Activated B cell treated with CpG ODN at 0.5 μM for 24 hours (primary cell): ENCODE data around the gene SCYGR1. TPM values are rescaled to one million over a fixed set of nuclear protein-coding genes. Genes with fewer than 3 reads are reported as not detected.

Experiments
- ATAC-seq: fragments of 200-7000 bp; cut with Tn5 transposase; one replicate; pipeline ENCODE4 v1.10.0; 2021; ENCODE audit warnings: low read depth, mild to moderate bottlenecking, moderate library complexity
- CTCF ChIA-PET: fragments of 350-600 bp; sonication (Branson Sonifier 250); formaldehyde crosslinking; loops from one replicate; lab custom pipeline; 2021; ENCODE audit warnings: antibody characterized with exemption; lab: Charles Lee
- POLR2A ChIA-PET: fragments of 350-600 bp; sonication (Branson Sonifier 250); formaldehyde crosslinking; loops from one replicate; lab custom pipeline; 2021; ENCODE audit warnings: antibody characterized with exemption; lab: Charles Lee
- DNase-seq: peaks from one replicate; pipeline ENCODE4 v3.0.0; 2022
- H3K27ac Mint-ChIP-seq: one replicate; pipeline ENCODE4 v1.8.0; 2020; ENCODE audit warnings: mixed read lengths
- H3K27me3 Mint-ChIP-seq: one replicate; pipeline ENCODE4 v1.8.0; 2021; ENCODE audit warnings: mixed read lengths
- H3K36me3 Mint-ChIP-seq: one replicate; pipeline ENCODE4 v1.8.0; 2021; ENCODE audit warnings: low read depth, mixed read lengths
- H3K4me1 Mint-ChIP-seq: one replicate; pipeline ENCODE4 v1.8.0; 2021; ENCODE audit warnings: mixed read lengths
- H3K4me3 Mint-ChIP-seq: one replicate; pipeline ENCODE4 v1.8.0; 2020; ENCODE audit warnings: mild to moderate bottlenecking, mixed read lengths
- H3K9me3 Mint-ChIP-seq: one replicate; pipeline ENCODE4 v1.8.0; 2020; ENCODE audit warnings: mixed read lengths
- intact Hi-C: fragments of 100-400 bp; cut with micrococcal nuclease; formaldehyde crosslinking; loops from one replicate; pipeline ENCODE4 v1.15.1; 2024
- total RNA-seq: library from RNA; stranded (reverse); gene quantifications from 2 replicates; pipeline ENCODE4 v1.2.3, GENCODE V29; 2022
- TF ChIP-seq, protein P1 (sequence below): fragments of 200-600 bp; IDR thresholded peaks from one replicate; pipeline ENCODE4 v1.8.0; 2022; ENCODE audit warnings: antibody characterized with exemption, mild to moderate bottlenecking

SCYGR1 gene
- total RNA-seq, 1 donor from 2014 or later, result not detected

DNA sequence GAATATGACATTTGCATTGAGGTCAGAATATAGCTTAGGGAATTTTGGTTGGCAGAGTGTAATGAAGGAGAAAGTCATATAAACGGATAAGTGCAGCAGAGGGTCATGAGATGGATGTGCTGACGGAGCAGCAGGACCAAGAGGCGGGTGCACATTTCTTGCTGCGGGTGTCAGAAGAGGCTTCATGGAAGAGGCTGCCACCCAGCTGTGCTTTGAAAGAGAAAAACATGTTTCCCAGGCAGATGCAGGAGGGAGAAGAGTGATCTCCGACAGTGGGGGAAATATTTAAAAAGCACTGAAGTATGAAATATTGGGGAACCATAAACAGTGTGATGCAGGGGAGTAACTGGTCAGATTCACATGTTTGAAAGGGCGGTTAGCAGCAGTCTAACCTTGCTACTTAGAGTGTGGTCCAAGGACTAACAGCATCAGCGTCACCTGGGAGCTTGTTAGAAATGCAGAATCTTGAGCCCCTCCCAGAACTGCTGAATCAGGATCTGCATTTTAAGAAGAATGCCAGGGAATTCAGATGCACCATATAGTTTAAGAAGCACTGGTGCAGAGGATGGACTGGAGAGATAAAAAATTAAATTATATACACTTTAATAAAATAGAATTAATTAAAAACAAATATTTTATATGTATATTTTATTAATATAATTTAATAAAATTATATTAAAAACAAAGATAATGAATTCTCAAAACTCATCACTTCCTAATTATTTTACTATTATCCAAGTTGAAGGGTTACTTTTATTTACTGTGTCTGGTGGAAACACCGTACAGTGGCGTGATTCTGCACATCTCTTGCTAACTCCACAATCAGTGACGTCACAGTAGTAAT, 36.1 kb upstream of the SCYGR1 start:
- POLR2A ChIA-PET, result interaction anchor here (0.5 kb wide), 1 partner anchor 16 kb away, joined by 3 read pairs; no protein-coding TSS in a partner anchor
- DNase-seq (no peak), ATAC-seq (no peak)
- TF ChIP-seq, protein P1, sequence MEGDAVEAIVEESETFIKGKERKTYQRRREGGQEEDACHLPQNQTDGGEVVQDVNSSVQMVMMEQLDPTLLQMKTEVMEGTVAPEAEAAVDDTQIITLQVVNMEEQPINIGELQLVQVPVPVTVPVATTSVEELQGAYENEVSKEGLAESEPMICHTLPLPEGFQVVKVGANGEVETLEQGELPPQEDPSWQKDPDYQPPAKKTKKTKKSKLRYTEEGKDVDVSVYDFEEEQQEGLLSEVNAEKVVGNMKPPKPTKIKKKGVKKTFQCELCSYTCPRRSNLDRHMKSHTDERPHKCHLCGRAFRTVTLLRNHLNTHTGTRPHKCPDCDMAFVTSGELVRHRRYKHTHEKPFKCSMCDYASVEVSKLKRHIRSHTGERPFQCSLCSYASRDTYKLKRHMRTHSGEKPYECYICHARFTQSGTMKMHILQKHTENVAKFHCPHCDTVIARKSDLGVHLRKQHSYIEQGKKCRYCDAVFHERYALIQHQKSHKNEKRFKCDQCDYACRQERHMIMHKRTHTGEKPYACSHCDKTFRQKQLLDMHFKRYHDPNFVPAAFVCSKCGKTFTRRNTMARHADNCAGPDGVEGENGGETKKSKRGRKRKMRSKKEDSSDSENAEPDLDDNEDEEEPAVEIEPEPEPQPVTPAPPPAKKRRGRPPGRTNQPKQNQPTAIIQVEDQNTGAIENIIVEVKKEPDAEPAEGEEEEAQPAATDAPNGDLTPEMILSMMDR, result no peak
- Mint-ChIP-seq H3K9me3 (no peaks in the 10 kb centered on the region), H3K4me1 (no peaks in the 10 kb centered on the region), H3K36me3 (no peaks in the 10 kb centered on the region), H3K27ac (no peak overlapping the region), H3K27me3 (no peaks in the 10 kb centered on the region), H3K4me3 (no peak overlapping the region)
- CTCF ChIA-PET, result no interaction called here
- intact Hi-C loops, result no loop called here

- Mint-ChIP-seq H3K27ac (no peak overlapping the region), H3K36me3 (no peaks in the 10 kb centered on the region), H3K4me3 (no peak overlapping the region), H3K9me3 (no peaks in the 10 kb centered on the region), H3K27me3 (no peaks in the 10 kb centered on the region), H3K4me1 (peaks cover 16% of the 10 kb centered on the region)
- intact Hi-C loops, result no loop called here
- ATAC-seq, result no peak
- no peak for DNase-seq
- ChIA-PET CTCF (interaction anchor here (1.1 kb wide), 1 partner anchor 9 kb away, joined by 3 read pairs; no protein-coding TSS in a partner anchor), POLR2A (interaction anchor here (0.7 kb wide), 1 partner anchor 9 kb away, joined by 4 read pairs; no protein-coding TSS in a partner anchor)
- TF ChIP-seq, protein P1, result no peak
Observed at GRCh38 chr2:227420087-227421052, 32.6 kb upstream of the SCYGR1 start.

DNA sequence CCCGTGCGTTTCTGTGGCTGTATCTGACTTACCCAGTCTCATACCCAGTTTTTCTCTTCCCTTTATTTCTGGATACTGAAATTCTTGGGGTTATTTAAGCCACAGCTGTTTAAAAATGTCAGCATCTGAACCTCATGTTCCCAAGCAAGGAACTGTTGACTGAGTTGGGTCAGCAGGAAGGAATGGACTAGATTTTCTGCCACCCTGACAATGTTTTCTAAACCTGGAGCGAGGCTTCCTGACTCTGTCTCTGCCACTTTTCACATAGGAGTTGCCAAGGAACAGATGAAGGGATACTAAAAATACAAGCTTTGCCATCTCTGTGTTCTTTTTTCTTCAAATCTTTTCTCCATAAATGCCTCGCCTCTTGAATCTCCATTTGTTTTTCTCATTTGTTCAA, 29.0 kb upstream of the SCYGR1 start:
- H3K4me3 Mint-ChIP-seq, result no peak overlapping the region
- DNase-seq (no peak), ATAC-seq (no peak)
- no peaks in the 10 kb centered on the region for H3K9me3 Mint-ChIP-seq
- ChIA-PET CTCF (interaction anchor here (1.6 kb wide), 1 partner anchor 54 kb away, joined by 5 read pairs; no protein-coding TSS in a partner anchor), POLR2A (interaction anchor here (1.2 kb wide), 1 partner anchor 63 kb away, joined by 3 read pairs; no protein-coding TSS in a partner anchor)
- intact Hi-C loops, result no loop called here
- H3K27ac Mint-ChIP-seq, result no peak overlapping the region
- no peaks in the 10 kb centered on the region for H3K36me3 Mint-ChIP-seq
- TF ChIP-seq, protein P1, result no peak
- peaks cover 37% of the 10 kb centered on the region for H3K4me1 Mint-ChIP-seq
- H3K27me3 Mint-ChIP-seq, result no peaks in the 10 kb centered on the region

DNA sequence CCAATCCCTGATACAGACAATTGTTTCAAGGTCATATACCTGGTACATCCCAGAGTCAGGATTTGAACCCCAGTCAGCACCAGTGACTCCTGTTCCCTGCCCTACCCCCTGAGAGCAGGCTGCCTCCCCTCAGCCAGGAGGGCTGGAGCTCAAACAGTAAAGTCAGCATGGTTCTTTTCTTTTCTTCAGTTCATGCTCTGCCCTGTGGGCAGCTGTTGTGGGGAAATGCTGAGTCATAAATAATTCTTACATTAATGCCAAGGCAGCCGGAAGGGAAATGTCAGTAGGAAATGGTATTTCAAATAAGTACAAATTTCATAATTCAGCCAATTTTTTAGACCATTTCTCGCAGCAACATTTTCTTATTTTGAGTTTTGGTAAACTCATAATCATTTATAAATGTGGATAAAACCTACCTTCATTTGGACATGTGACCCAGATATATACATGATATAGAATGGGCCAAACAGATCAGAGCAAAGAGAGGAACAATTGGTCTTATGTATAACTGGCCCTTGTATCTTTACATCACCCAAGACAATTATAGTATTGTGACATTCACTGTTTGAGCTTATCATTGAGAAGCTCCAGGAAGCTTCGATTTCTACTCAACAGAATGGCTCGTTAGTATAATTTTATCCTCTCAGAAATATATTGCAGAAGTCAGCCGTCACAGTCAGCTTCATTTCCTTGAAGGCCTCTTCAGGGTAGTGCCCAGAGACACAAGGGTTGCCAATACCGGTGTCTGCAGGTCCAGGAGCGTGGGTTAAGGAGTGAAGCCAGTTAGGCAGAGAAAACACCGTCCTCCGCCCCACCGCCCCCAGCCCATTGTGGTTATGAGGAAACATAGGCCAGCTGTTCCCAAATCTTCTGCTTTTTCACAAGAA, 28.0 kb upstream of the SCYGR1 start:
- Mint-ChIP-seq H3K9me3 (no peaks in the 10 kb centered on the region), H3K36me3 (no peaks in the 10 kb centered on the region), H3K27me3 (no peaks in the 10 kb centered on the region), H3K4me1 (peaks cover 47% of the 10 kb centered on the region), H3K4me3 (no peak overlapping the region), H3K27ac (peak overlapping the region; percentile 69)
- ChIA-PET POLR2A (interaction anchor here (0.5 to 1.2 kb wide), 7 partner anchors 30 to 470 kb away, joined by 3 to 21 read pairs (median 4); no protein-coding TSS in a partner anchor), CTCF (interaction anchor here (1.1 to 1.6 kb wide), 3 partner anchors 9 to 55 kb away, joined by 4 to 8 read pairs (median 5); no protein-coding TSS in a partner anchor)
- TF ChIP-seq, protein P1, result no peak
- ATAC-seq (peak; percentile 41), DNase-seq (no peak)
- intact Hi-C loops, result no loop called here
